K562 (cell line): ENCODE data around the gene METAP1D. TPM values are rescaled to one million over a fixed set of nuclear protein-coding genes. Genes with fewer than 3 reads are reported as not detected.
A peak's percentile ranks its signal among the peaks of the same experiment; 100 is the strongest.

ENCODE experiments used
- ATAC-seq: fragments of 200-7000 bp; cut with Tn5 transposase; 3 replicates; pipeline ENCODE4 v1.9.1; 2020; ENCODE audit warnings: moderate library complexity
- BruUV-seq: library from RNA; stranded (reverse); fragments of 400-500 nt; replicated peaks from 2 replicates; lab custom pipeline; 2021; lab: Mats Ljungman, UMichigan
- CTCF ChIA-PET: fragments of 300-600 bp; formaldehyde crosslinking; extraction: SDS; loops from one replicate; lab custom pipeline; 2021; ENCODE audit warnings: low intra/inter-chr PET ratio; lab: Yijun Ruan, JAX
- POLR2A ChIA-PET: fragments of 300-600, 350-650 bp; sonication (Branson Sonifier 250); formaldehyde crosslinking; extraction: SDS; loops from one replicate; lab custom pipeline; 2021; ENCODE audit warnings: antibody characterized with exemption, inconsistent platforms; lab: Yijun Ruan, JAX
- DNase-seq, 4 experiments: peaks; one replicate each; pipeline versions ENCODE4 v3.0.0 to v3.0.0-alpha.2; 2011 to 2018; ENCODE audit warnings: low spot score in 3 of 4, mixed read lengths in 3 of 4; ENCODE audit errors: extremely low read depth in 1 of 4
- FAIRE-seq: peaks from 2 replicates; lab custom pipeline; 2011; peaks lifted over from hg19 to GRCh38; lab: Jason Lieb, UNC
- H2AFZ ChIP-seq: 2 replicates; pipeline ENCODE4 v1.6.0; 2011; ENCODE audit warnings: low read depth, low read length, control low read depth, inconsistent platforms
- H3K27ac ChIP-seq: fragments of 200-600 bp; 3 replicates; pipeline ENCODE4 v1.8.0; 2011; ENCODE audit warnings: low read depth, mild to moderate bottlenecking, control low read depth, inconsistent platforms, low read length, moderate library complexity, mixed read lengths; ENCODE audit errors: extremely low read depth
- H3K27me3 ChIP-seq, 2 experiments: fragments of 300-600 bp in 1 of 2; 2 replicates in 1 of 2; 3 replicates in 1 of 2; pipeline versions ENCODE4 v1.6.0 to v1.8.0; 2011; ENCODE audit warnings: inconsistent platforms in 2 of 2, low read length in 2 of 2, mild to moderate bottlenecking in 1 of 2, mixed read lengths in 1 of 2, moderate library complexity in 1 of 2; ENCODE audit not compliant: control insufficient read depth in 2 of 2, insufficient read depth in 2 of 2
- H3K36me3 ChIP-seq: fragments of 300-600 bp; 3 replicates; pipeline ENCODE4 v1.8.0; 2011; ENCODE audit warnings: mild to moderate bottlenecking, low read length, inconsistent platforms; ENCODE audit not compliant: control insufficient read depth, insufficient read depth
- H3K4me1 ChIP-seq, 2 experiments: fragments of 200-600 bp in 1 of 2; replicated peaks in 1 of 2; 2 replicates in 1 of 2; 3 replicates in 1 of 2; pipeline versions ENCODE4 v1.5.1 to v1.8.0; 2011; ENCODE audit warnings: inconsistent platforms in 2 of 2, low read length in 2 of 2, mild to moderate bottlenecking in 1 of 2, mixed read lengths in 1 of 2, moderate library complexity in 1 of 2; ENCODE audit not compliant: control insufficient read depth in 2 of 2, insufficient read depth in 2 of 2
- H3K4me2 ChIP-seq: 2 replicates; pipeline ENCODE4 v1.6.1; 2011; ENCODE audit warnings: low read length, control low read depth, inconsistent platforms, mixed read lengths; ENCODE audit not compliant: insufficient read depth
- H3K4me3 ChIP-seq: fragments of 200-600 bp; sonication (generic), shearing (Covaris generic); 2 replicates; pipeline ENCODE4 v1.5.1; 2016; ENCODE audit warnings: control low read depth, inconsistent platforms
- H3K79me2 ChIP-seq: fragments of 200-600 bp; 3 replicates; pipeline ENCODE4 v1.8.0; 2011; ENCODE audit warnings: low read length, inconsistent platforms; ENCODE audit not compliant: control insufficient read depth, insufficient read depth
- H3K9ac ChIP-seq, 2 experiments: 2 replicates each; pipeline versions ENCODE4 v1.6.0 to v1.6.1; 2011; ENCODE audit warnings: low read depth in 2 of 2, low read length in 2 of 2, control low read depth in 1 of 2, inconsistent platforms in 1 of 2, mild to moderate bottlenecking in 1 of 2, mixed read lengths in 1 of 2; ENCODE audit not compliant: insufficient read depth in 1 of 2
- H3K9me1 ChIP-seq: one replicate; pipeline ENCODE4 v1.6.0; 2011; ENCODE audit warnings: inconsistent platforms, mild to moderate bottlenecking, low read length, moderate library complexity; ENCODE audit not compliant: control insufficient read depth, insufficient read depth
- H3K9me3 ChIP-seq: replicated peaks from 2 replicates; pipeline ENCODE4 v1.5.1; 2011; ENCODE audit warnings: low read depth, low read length, inconsistent platforms; ENCODE audit not compliant: control insufficient read depth, insufficient read depth
- H4K20me1 ChIP-seq: replicated peaks from 2 replicates; pipeline ENCODE4 v1.6.1; 2011; ENCODE audit warnings: low read length, inconsistent platforms, mixed read lengths; ENCODE audit not compliant: control insufficient read depth, insufficient read depth
- ATF1 ChIP-seq, 2 experiments: fragments of 450-650 bp in 1 of 2; IDR thresholded peaks; 2 replicates each; pipeline ENCODE4 v1.6.1; 2016; ENCODE audit warnings: missing compliant biosample characterization in 1 of 2, missing genetic modification characterization in 1 of 2
- CEBPG ChIP-seq, 3 experiments: fragments of 200-800 bp in 1 of 3; sonication (Bioruptor generic) in 1 of 3; sonication (generic) in 1 of 3; formaldehyde crosslinking in 1 of 3; IDR thresholded peaks in 2 of 3; conservative IDR thresholded peaks in 1 of 3; 2 replicates each; pipeline versions ENCODE4 v1.6.1 to v1.8.0; 2016 to 2022; ENCODE audit warnings: missing compliant biosample characterization in 2 of 3, missing genetic modification characterization in 2 of 3, mild to moderate bottlenecking in 1 of 3, missing genetic modification reagents in 1 of 3
- DMBX1 ChIP-seq: fragments of 250-450 bp; sonication (Bioruptor Pico); IDR thresholded peaks from 2 replicates; pipeline ENCODE4 v1.8.0; 2022; ENCODE audit warnings: inconsistent platforms, mild to moderate bottlenecking, moderate library complexity, borderline replicate concordance
- LEF1 ChIP-seq: fragments of 450-650 bp; IDR thresholded peaks from 2 replicates; pipeline ENCODE4 v1.6.1; 2016; ENCODE audit warnings: mild to moderate bottlenecking
- PHTF2 ChIP-seq: fragments of 250-450 bp; sonication (Bioruptor Pico); IDR thresholded peaks from 2 replicates; pipeline ENCODE4 v1.5.0; 2021; ENCODE audit warnings: mild to moderate bottlenecking
- RBFOX2 ChIP-seq: fragments of 200-400 bp; formaldehyde crosslinking; IDR thresholded peaks from 2 replicates; pipeline ENCODE4 v1.6.1; 2017; ENCODE audit warnings: low read depth, mild to moderate bottlenecking, low read length, moderate library complexity
- SMAD4 ChIP-seq: fragments of 250-450 bp; sonication (Bioruptor Pico); conservative IDR thresholded peaks from 2 replicates; pipeline ENCODE4 v1.8.0; 2021; ENCODE audit warnings: inconsistent platforms, mild to moderate bottlenecking, moderate library complexity
- ZNF175 ChIP-seq: fragments of 200-800 bp; sonication (Bioruptor generic); IDR thresholded peaks from 2 replicates; pipeline ENCODE4 v1.6.1; 2016; ENCODE audit warnings: low read depth, mild to moderate bottlenecking, missing genetic modification characterization, missing compliant biosample characterization
- ZNF324 ChIP-seq: fragments of 250-450 bp; sonication (Bioruptor Pico); IDR thresholded peaks from 2 replicates; pipeline ENCODE4 v1.4.0; 2020; ENCODE audit warnings: mild to moderate bottlenecking
- WGBS: fragments of 100-300 bp; shearing (Covaris generic); methylation state at CpG from one replicate; pipeline ENCODE4 v1.1.6; 2016; ENCODE audit warnings: low coverage, mixed read lengths; ENCODE audit not compliant: insufficient coverage; ENCODE audit errors: missing lambda C conversion rate; 5-methylcytosine and 5-hydroxymethylcytosine counted together
- in situ Hi-C: fragments of 300-500 bp; cut with MboI; formaldehyde crosslinking; loops from 4 replicates; pipeline ENCODE4 v1.15.0; 2018; ENCODE audit warnings: inconsistent platforms, mixed read lengths
- intact Hi-C: fragments of 100-400 bp; cut with micrococcal nuclease; formaldehyde crosslinking; loops from 2 replicates; pipeline ENCODE4 v1.14.2; 2022
- polyA plus RNA-seq, 8 experiments: library from polyadenylated mRNA; depleted of rRNA in 4 of 8; stranded (reverse) in 5 of 8; unstranded in 3 of 8; fragments of >200 nt; fragmentation: Nextera tagmentation in 2 of 8; fragmentation: Illumina TruSeq in 1 of 8; extraction: Ambion mirVana in 2 of 8; extraction: Trizol in 1 of 8; gene quantifications; 2 replicates each; pipeline versions ENCODE4 v1.2.1 to v1.2.3, GENCODE V29; 2011 to 2014; ENCODE audit warnings: inconsistent platforms in 1 of 8, missing spikeins in 1 of 8
- total RNA-seq, 7 experiments: library from RNA; depleted of rRNA in 6 of 7; stranded (reverse); fragments of >200 nt in 6 of 7; fragmentation: Illumina TruSeq in 2 of 7; extraction: Trizol in 2 of 7; gene quantifications; 2 replicates each; pipeline versions ENCODE4 v1.2.1 to v1.2.3, GENCODE V29; 2011 to 2021; ENCODE audit warnings: low replicate concordance in 1 of 7
- TF ChIP-seq, protein P1 (sequence below), 2 experiments: fragments of 450-650 bp in 1 of 2; sonication (generic) in 1 of 2; formaldehyde crosslinking in 1 of 2; IDR thresholded peaks in 1 of 2; conservative IDR thresholded peaks in 1 of 2; 2 replicates each; pipeline versions ENCODE4 v1.6.1 to v1.8.1; 2016 to 2023; ENCODE audit warnings: mild to moderate bottlenecking in 2 of 2, moderate library complexity in 2 of 2, inconsistent platforms in 1 of 2, missing genetic modification reagents in 1 of 2
- TF ChIP-seq, protein P2 (sequence below), 2 experiments: fragments of 450-650 bp; conservative IDR thresholded peaks; 2 replicates each; pipeline ENCODE4 v1.6.1; 2017; ENCODE audit warnings: mild to moderate bottlenecking in 2 of 2, moderate library complexity in 2 of 2

Gene METAP1D
- total and polyA plus RNA-seq, 9 of the 15 experiments (the other 6 are each of a cell fraction or from before 2014, with no cell fraction given) = 8.0 to 23.4 (median 15.7) TPM

DNA sequence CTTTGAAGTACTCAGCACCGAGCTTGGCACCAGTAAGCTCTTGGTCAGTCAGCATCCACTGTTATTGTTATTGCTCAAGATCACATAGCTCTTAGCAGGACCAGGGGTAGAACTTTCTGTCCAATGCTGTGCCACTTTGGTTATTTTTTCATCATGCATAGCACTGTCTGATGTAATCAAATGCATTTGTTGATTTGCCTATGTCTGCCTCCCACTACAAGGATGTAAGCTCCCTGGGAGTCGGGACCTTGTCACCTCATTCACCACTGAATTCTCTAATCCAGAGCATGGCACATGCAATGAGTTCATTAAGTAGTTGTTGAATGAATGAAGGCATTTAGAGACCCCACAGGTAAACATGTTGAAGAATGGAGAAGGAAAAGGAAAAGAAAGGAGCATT is 56.5 kb downstream of the METAP1D start (continued):
- TF ChIP-seq, protein P1, sequence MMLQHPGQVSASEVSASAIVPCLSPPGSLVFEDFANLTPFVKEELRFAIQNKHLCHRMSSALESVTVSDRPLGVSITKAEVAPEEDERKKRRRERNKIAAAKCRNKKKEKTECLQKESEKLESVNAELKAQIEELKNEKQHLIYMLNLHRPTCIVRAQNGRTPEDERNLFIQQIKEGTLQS (IDR thresholded peaks at IDR 0.05) = no peak
- TF ChIP-seq, protein P1 (CRISPR knock-in tag; conservative IDR thresholded peaks at IDR 0.05) = no peak

DNA sequence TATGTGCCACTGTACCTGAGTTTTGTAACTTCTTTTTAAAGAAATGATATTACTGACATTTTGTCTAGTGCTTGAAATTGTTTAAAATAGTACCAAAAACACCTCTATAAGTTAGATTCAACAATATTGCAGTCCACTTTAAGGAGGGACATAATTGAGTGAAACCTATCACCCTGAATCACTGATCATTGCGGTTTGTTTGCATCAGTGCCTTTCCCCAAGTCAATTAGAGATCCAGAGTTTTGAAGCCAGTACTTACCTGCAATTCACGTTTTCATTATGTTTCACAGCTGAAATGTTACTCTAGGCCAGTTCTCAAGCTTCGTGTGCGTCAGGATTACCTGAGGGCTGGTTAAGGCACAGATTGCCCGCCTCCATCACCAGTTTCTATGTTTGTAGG is 58.9 kb downstream of the METAP1D start:
- Histone ChIP-seq H2AFZ (no peak overlapping the region), H3K9ac (no peak overlapping the region), H3K4me3 (no peak overlapping the region), H3K27me3 (no peaks in the 10 kb centered on the region), H3K4me2 (no peak overlapping the region), H3K79me2 (no peaks in the 10 kb centered on the region), H3K36me3 (no peaks in the 10 kb centered on the region), H3K9me1 (no peaks in the 10 kb centered on the region), H3K9me3 (no peaks in the 10 kb centered on the region), H4K20me1 (no peaks in the 10 kb centered on the region), H3K27ac (no peak overlapping the region), H3K4me1 (peaks cover 4 to 18% of the 10 kb centered on the region in 2 experiments; a peak in 4 of 5 replicates)
- ChIA-PET POLR2A (interaction anchor here (0.6 to 3.7 kb wide), 4 partner anchors 9 to 327 kb away, joined by 3 to 17 read pairs (median 6); no protein-coding TSS in a partner anchor), CTCF (interaction anchor here (0.6 to 0.7 kb wide), 2 partner anchors 29 to 326 kb away, joined by 3 to 4 read pairs; no protein-coding TSS in a partner anchor)
- no peak for FAIRE-seq
- no TSS peak for BruUV-seq
- intact Hi-C loops (no loop called here), in situ Hi-C loops (no loop called here)
- TF ChIP-seq LEF1 (no peak), DMBX1 (CRISPR knock-in tag) (0 out of 2 replicates have a peak, but pooled peaks have one; percentile 8), RBFOX2 (no peak), SMAD4 (CRISPR knock-in tag) (no peak), PHTF2 (CRISPR knock-in tag) (no peak), CEBPG (CRISPR knock-in tag; IDR thresholded peaks at IDR 0.05) (peak; percentile 76), CEBPG (tag; conservative IDR thresholded peaks at IDR 0.05 in 1 of 2, IDR thresholded peaks at IDR 0.05 in 1 of 2) (peak in 1 of 2 experiments; percentile 87; a peak in 2 of 4 replicates), ATF1 (CRISPR knock-in tag; IDR thresholded peaks at IDR 0.05) (no peak), ATF1 (tag; IDR thresholded peaks at IDR 0.05) (no peak), ZNF324 (CRISPR knock-in tag) (no peak), ZNF175 (CRISPR knock-in tag) (0 out of 2 replicates have a peak, but pooled peaks have one; percentile 21)
- TF ChIP-seq, protein P2, sequence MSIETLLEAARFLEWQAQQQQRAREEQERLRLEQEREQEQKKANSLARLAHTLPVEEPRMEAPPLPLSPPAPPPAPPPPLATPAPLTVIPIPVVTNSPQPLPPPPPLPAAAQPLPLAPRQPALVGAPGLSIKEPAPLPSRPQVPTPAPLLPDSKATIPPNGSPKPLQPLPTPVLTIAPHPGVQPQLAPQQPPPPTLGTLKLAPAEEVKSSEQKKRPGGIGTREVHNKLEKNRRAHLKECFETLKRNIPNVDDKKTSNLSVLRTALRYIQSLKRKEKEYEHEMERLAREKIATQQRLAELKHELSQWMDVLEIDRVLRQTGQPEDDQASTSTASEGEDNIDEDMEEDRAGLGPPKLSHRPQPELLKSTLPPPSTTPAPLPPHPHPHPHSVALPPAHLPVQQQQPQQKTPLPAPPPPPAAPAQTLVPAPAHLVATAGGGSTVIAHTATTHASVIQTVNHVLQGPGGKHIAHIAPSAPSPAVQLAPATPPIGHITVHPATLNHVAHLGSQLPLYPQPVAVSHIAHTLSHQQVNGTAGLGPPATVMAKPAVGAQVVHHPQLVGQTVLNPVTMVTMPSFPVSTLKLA (conservative IDR thresholded peaks at IDR 0.05) = no peak
- TF ChIP-seq, protein P1 (IDR thresholded peaks at IDR 0.05) = peak; percentile 8; the same call in 1 of the 2 replicates
- TF ChIP-seq, protein P1 (CRISPR knock-in tag; conservative IDR thresholded peaks at IDR 0.05) = no peak
- no peak for ATAC-seq
- DNase-seq = no peak
- WGBS = 72% methylated on average over 5 of the region's 5 CpGs
